HEK293 (cell line): ENCODE results near the gene SLC39A1.

Experiments used
- BCL11A ChIP-seq: fragments of 450-650 bp; formaldehyde crosslinking; IDR thresholded peaks from 2 replicates; pipeline ENCODE4 v1.5.1; 2016; ENCODE audit warnings: low read depth, missing biosample characterization, missing genetic modification characterization
- GLI4 ChIP-seq: fragments of 450-650 bp; formaldehyde crosslinking; IDR thresholded peaks from 2 replicates; pipeline ENCODE4 v1.5.1; 2016; ENCODE audit warnings: missing biosample characterization, missing genetic modification characterization
- HOXC10 ChIP-seq: sonication (generic); formaldehyde crosslinking; IDR thresholded peaks from 2 replicates; pipeline ENCODE4 v1.8.1; 2023; ENCODE audit warnings: mild to moderate bottlenecking, missing genetic modification reagents
- HOXD13 ChIP-seq: sonication (generic); formaldehyde crosslinking; IDR thresholded peaks from 2 replicates; pipeline ENCODE4 v1.8.0; 2022; ENCODE audit warnings: missing genetic modification reagents, borderline replicate concordance
- PBX3 ChIP-seq: sonication (generic); formaldehyde crosslinking; IDR thresholded peaks from 2 replicates; pipeline ENCODE4 v1.8.1; 2022; ENCODE audit warnings: mild to moderate bottlenecking, moderate library complexity, missing genetic modification reagents
- SCRT2 ChIP-seq: fragments of 450-650 bp; formaldehyde crosslinking; IDR thresholded peaks from 2 replicates; pipeline ENCODE4 v1.5.1; 2016; ENCODE audit warnings: missing biosample characterization, missing genetic modification characterization
- YY1 ChIP-seq: fragments of 450-650 bp; formaldehyde crosslinking; IDR thresholded peaks from 2 replicates; pipeline ENCODE4 v1.5.1; 2018; ENCODE audit warnings: missing biosample characterization, missing genetic modification characterization
- ZEB2 ChIP-seq: fragments of 450-650 bp; formaldehyde crosslinking; IDR thresholded peaks from 2 replicates; pipeline ENCODE4 v1.5.1; 2016; ENCODE audit warnings: missing biosample characterization, missing genetic modification characterization
- ZFHX2 ChIP-seq: fragments of 450-650 bp; formaldehyde crosslinking; conservative IDR thresholded peaks from 2 replicates; pipeline ENCODE4 v1.5.1; 2016; ENCODE audit warnings: missing biosample characterization, missing genetic modification characterization
- ZFP3 ChIP-seq: fragments of 450-650 bp; formaldehyde crosslinking; IDR thresholded peaks from 2 replicates; pipeline ENCODE4 v1.5.1; 2016; ENCODE audit warnings: low read depth, missing biosample characterization, missing genetic modification characterization
- ZFP37 ChIP-seq: fragments of 450-650 bp; formaldehyde crosslinking; IDR thresholded peaks from 2 replicates; pipeline ENCODE4 v1.5.1; 2016; ENCODE audit warnings: missing biosample characterization, missing genetic modification characterization
- ZIC2 ChIP-seq: fragments of 450-650 bp; formaldehyde crosslinking; IDR thresholded peaks from 2 replicates; pipeline ENCODE4 v1.5.1; 2016; ENCODE audit warnings: missing biosample characterization, missing genetic modification characterization
- ZNF133 ChIP-seq: fragments of 450-650 bp; formaldehyde crosslinking; IDR thresholded peaks from 2 replicates; pipeline ENCODE4 v1.5.1; 2016; ENCODE audit warnings: missing biosample characterization, missing genetic modification characterization
- ZNF16 ChIP-seq: fragments of 450-650 bp; formaldehyde crosslinking; IDR thresholded peaks from 2 replicates; pipeline ENCODE4 v1.5.1; 2016; ENCODE audit warnings: low read depth, missing biosample characterization, missing genetic modification characterization
- ZNF174 ChIP-seq: fragments of 450-650 bp; formaldehyde crosslinking; IDR thresholded peaks from 2 replicates; pipeline ENCODE4 v1.5.0; 2017; ENCODE audit warnings: missing biosample characterization, mild to moderate bottlenecking, missing genetic modification characterization
- ZNF19 ChIP-seq: fragments of 450-650 bp; formaldehyde crosslinking; IDR thresholded peaks from 2 replicates; pipeline ENCODE4; 2016; ENCODE audit warnings: missing biosample characterization, missing genetic modification characterization, low read depth
- ZNF311 ChIP-seq: fragments of 450-650 bp; formaldehyde crosslinking; IDR thresholded peaks from 2 replicates; pipeline ENCODE4 v1.5.1; 2017; ENCODE audit warnings: missing biosample characterization, missing genetic modification characterization, borderline replicate concordance
- ZNF341 ChIP-seq: fragments of 450-650 bp; formaldehyde crosslinking; IDR thresholded peaks from 2 replicates; pipeline ENCODE4; 2016; ENCODE audit warnings: low read depth, missing biosample characterization, missing genetic modification characterization
- ZNF48 ChIP-seq: fragments of 450-650 bp; formaldehyde crosslinking; IDR thresholded peaks from 2 replicates; pipeline ENCODE4 v1.5.1; 2016; ENCODE audit warnings: missing biosample characterization, missing genetic modification characterization
- ZNF561 ChIP-seq: fragments of 450-650 bp; IDR thresholded peaks from 2 replicates; pipeline ENCODE4 v1.5.1; 2018; ENCODE audit warnings: missing biosample characterization, missing genetic modification characterization, borderline replicate concordance
- ZNF600 ChIP-seq: fragments of 450-650 bp; formaldehyde crosslinking; IDR thresholded peaks from 2 replicates; pipeline ENCODE4 v1.5.1; 2016; ENCODE audit warnings: missing biosample characterization, missing genetic modification characterization
- ZNF670 ChIP-seq: fragments of 450-650 bp; formaldehyde crosslinking; IDR thresholded peaks from 2 replicates; pipeline ENCODE4 v1.5.1; 2016; ENCODE audit warnings: missing biosample characterization, missing genetic modification characterization, low read depth
- ZNF837 ChIP-seq: fragments of 450-650 bp; formaldehyde crosslinking; IDR thresholded peaks from 2 replicates; pipeline ENCODE4 v1.5.1; 2016; ENCODE audit warnings: missing biosample characterization, missing genetic modification characterization
- TF ChIP-seq, protein P1 (sequence below): fragments of 450-650 bp; formaldehyde crosslinking; IDR thresholded peaks from 2 replicates; pipeline ENCODE4 v1.5.1; 2017; ENCODE audit warnings: missing biosample characterization, missing genetic modification characterization
- TF ChIP-seq, protein P2 (sequence below): fragments of 450-650 bp; formaldehyde crosslinking; IDR thresholded peaks from 2 replicates; pipeline ENCODE4 v1.5.1; 2016; ENCODE audit warnings: missing biosample characterization, missing genetic modification characterization, borderline replicate concordance
- TF ChIP-seq, protein P3 (sequence below): fragments of 450-650 bp; formaldehyde crosslinking; IDR thresholded peaks from 2 replicates; pipeline ENCODE4 v1.5.1; 2016; ENCODE audit warnings: missing biosample characterization, missing genetic modification characterization
- TF ChIP-seq, protein P4 (sequence below): fragments of 450-650 bp; formaldehyde crosslinking; IDR thresholded peaks from 2 replicates; pipeline ENCODE4 v1.5.1; 2017; ENCODE audit warnings: missing biosample characterization, missing genetic modification characterization
- TF ChIP-seq, protein P5 (sequence below): fragments of 450-650 bp; formaldehyde crosslinking; IDR thresholded peaks from 2 replicates; pipeline ENCODE4 v1.5.1; 2016; ENCODE audit warnings: missing biosample characterization, missing genetic modification characterization

The SLC39A1 gene

DNA sequence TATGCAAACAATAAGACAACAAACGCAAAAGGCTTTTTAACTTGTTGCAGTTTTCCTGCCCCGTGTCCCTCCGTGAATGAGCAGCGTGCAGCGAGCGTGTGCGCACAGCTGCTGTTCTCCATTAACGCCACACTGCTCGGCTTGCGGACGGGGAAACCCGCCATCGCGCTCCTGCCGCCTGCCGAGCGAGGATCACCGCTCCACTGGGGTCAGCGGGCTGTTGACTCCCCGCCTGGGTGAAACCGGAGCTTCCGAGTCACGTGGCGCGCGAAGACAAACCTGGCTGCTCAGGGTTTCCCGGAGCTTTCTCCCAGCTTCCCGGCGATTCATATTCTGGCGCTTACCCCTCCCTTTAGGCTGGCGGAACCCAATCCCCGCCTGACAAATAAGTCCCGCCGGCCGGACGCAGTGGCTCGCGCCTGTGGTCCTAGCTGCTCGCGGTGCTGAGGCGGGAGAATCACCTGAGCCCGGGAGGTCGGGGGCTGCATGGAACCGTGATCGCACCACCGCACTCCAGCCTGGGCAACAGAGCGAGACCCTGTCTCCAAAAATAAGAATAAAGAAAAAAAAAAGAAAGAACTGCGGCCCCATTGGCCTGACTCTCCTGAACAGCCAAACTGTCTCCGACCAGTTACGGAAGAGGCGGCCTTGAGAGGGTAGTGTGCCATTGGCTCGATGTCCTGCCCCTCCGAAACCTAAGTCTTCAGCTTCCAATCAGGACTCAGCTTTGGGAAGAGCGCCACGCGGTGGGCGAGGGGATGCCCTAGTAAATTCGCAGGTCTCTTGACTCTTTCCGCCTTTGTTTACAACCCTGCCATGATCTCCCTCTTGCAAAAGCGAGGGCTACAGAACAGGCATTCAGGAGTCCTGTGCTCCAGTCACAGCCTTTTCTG, 4.0 kb upstream of the SLC39A1 start, which contains the start of gene CREB3L4 (continued):
- TF ChIP-seq ZNF561 (tag by site-specific recombination) (peak; percentile 89), ZFP3 (tag by site-specific recombination) (peak; percentile 63; the same call in 1 of the 2 replicates), ZIC2 (tag by site-specific recombination) (peak; percentile 99), ZFHX2 (tag by site-specific recombination) (peak; percentile 54), YY1 (tag by site-specific recombination) (peak; percentile 84), ZNF311 (tag by site-specific recombination) (no peak), ZNF48 (tag by site-specific recombination) (no peak), ZNF133 (no peak), SCRT2 (tag by site-specific recombination) (peak; percentile 91), ZNF670 (tag by site-specific recombination) (no peak), ZNF600 (peak; percentile 97), BCL11A (tag by site-specific recombination) (peak; percentile 94), ZNF174 (tag by site-specific recombination) (no peak), HOXD13 (0 out of 2 replicates have a peak, but pooled peaks have one; percentile 54), ZNF341 (peak; percentile 98), ZEB2 (peak; percentile 97), PBX3 (CRISPR knock-in tag) (peak; percentile 96), ZNF16 (no peak), ZNF19 (tag by site-specific recombination) (no peak), GLI4 (tag by site-specific recombination) (no peak; the same call in 1 of the 2 replicates), ZFP37 (tag by site-specific recombination) (peak; percentile 10; the same call in 1 of the 2 replicates), HOXC10 (CRISPR knock-in tag) (no peak), ZNF837 (tag by site-specific recombination) (no peak)
- TF ChIP-seq, protein P1, sequence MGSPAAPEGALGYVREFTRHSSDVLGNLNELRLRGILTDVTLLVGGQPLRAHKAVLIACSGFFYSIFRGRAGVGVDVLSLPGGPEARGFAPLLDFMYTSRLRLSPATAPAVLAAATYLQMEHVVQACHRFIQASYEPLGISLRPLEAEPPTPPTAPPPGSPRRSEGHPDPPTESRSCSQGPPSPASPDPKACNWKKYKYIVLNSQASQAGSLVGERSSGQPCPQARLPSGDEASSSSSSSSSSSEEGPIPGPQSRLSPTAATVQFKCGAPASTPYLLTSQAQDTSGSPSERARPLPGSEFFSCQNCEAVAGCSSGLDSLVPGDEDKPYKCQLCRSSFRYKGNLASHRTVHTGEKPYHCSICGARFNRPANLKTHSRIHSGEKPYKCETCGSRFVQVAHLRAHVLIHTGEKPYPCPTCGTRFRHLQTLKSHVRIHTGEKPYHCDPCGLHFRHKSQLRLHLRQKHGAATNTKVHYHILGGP (tag by site-specific recombination): no peak
- TF ChIP-seq, protein P2, sequence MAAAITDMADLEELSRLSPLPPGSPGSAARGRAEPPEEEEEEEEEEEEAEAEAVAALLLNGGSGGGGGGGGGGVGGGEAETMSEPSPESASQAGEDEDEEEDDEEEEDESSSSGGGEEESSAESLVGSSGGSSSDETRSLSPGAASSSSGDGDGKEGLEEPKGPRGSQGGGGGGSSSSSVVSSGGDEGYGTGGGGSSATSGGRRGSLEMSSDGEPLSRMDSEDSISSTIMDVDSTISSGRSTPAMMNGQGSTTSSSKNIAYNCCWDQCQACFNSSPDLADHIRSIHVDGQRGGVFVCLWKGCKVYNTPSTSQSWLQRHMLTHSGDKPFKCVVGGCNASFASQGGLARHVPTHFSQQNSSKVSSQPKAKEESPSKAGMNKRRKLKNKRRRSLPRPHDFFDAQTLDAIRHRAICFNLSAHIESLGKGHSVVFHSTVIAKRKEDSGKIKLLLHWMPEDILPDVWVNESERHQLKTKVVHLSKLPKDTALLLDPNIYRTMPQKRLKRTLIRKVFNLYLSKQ (tag by site-specific recombination): no peak
- TF ChIP-seq, protein P3, sequence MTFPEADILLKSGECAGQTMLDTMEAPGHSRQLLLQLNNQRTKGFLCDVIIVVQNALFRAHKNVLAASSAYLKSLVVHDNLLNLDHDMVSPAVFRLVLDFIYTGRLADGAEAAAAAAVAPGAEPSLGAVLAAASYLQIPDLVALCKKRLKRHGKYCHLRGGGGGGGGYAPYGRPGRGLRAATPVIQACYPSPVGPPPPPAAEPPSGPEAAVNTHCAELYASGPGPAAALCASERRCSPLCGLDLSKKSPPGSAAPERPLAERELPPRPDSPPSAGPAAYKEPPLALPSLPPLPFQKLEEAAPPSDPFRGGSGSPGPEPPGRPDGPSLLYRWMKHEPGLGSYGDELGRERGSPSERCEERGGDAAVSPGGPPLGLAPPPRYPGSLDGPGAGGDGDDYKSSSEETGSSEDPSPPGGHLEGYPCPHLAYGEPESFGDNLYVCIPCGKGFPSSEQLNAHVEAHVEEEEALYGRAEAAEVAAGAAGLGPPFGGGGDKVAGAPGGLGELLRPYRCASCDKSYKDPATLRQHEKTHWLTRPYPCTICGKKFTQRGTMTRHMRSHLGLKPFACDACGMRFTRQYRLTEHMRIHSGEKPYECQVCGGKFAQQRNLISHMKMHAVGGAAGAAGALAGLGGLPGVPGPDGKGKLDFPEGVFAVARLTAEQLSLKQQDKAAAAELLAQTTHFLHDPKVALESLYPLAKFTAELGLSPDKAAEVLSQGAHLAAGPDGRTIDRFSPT (tag by site-specific recombination): peak; percentile 79
- TF ChIP-seq, protein P4, sequence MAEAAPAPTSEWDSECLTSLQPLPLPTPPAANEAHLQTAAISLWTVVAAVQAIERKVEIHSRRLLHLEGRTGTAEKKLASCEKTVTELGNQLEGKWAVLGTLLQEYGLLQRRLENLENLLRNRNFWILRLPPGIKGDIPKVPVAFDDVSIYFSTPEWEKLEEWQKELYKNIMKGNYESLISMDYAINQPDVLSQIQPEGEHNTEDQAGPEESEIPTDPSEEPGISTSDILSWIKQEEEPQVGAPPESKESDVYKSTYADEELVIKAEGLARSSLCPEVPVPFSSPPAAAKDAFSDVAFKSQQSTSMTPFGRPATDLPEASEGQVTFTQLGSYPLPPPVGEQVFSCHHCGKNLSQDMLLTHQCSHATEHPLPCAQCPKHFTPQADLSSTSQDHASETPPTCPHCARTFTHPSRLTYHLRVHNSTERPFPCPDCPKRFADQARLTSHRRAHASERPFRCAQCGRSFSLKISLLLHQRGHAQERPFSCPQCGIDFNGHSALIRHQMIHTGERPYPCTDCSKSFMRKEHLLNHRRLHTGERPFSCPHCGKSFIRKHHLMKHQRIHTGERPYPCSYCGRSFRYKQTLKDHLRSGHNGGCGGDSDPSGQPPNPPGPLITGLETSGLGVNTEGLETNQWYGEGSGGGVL (tag by site-specific recombination): no peak
- TF ChIP-seq, protein P5, sequence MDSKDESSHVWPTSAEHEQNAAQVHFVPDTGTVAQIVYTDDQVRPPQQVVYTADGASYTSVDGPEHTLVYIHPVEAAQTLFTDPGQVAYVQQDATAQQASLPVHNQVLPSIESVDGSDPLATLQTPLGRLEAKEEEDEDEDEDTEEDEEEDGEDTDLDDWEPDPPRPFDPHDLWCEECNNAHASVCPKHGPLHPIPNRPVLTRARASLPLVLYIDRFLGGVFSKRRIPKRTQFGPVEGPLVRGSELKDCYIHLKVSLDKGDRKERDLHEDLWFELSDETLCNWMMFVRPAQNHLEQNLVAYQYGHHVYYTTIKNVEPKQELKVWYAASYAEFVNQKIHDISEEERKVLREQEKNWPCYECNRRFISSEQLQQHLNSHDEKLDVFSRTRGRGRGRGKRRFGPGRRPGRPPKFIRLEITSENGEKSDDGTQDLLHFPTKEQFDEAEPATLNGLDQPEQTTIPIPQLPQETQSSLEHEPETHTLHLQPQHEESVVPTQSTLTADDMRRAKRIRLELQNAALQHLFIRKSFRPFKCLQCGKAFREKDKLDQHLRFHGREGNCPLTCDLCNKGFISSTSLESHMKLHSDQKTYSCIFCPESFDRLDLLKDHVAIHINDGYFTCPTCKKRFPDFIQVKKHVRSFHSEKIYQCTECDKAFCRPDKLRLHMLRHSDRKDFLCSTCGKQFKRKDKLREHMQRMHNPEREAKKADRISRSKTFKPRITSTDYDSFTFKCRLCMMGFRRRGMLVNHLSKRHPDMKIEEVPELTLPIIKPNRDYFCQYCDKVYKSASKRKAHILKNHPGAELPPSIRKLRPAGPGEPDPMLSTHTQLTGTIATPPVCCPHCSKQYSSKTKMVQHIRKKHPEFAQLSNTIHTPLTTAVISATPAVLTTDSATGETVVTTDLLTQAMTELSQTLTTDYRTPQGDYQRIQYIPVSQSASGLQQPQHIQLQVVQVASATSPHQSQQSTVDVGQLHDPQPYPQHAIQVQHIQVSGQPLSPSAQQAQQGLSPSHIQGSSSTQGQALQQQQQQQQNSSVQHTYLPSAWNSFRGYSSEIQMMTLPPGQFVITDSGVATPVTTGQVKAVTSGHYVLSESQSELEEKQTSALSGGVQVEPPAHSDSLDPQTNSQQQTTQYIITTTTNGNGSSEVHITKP: peak; percentile 73
